ENCODE measurements around the gene TMEM132D.

TMEM132D gene

GRCh38 chr12:129440278-129440677, 463.5 kb downstream of the TMEM132D start:
- DNase-seq (ENCODE audit: low spot score), result no peak

- DNase-seq (ENCODE audit: low spot score), result no peak
These were observed 469.0 kb downstream of the TMEM132D start for GRCh38 chr12:129434790-129435189.

DNA sequence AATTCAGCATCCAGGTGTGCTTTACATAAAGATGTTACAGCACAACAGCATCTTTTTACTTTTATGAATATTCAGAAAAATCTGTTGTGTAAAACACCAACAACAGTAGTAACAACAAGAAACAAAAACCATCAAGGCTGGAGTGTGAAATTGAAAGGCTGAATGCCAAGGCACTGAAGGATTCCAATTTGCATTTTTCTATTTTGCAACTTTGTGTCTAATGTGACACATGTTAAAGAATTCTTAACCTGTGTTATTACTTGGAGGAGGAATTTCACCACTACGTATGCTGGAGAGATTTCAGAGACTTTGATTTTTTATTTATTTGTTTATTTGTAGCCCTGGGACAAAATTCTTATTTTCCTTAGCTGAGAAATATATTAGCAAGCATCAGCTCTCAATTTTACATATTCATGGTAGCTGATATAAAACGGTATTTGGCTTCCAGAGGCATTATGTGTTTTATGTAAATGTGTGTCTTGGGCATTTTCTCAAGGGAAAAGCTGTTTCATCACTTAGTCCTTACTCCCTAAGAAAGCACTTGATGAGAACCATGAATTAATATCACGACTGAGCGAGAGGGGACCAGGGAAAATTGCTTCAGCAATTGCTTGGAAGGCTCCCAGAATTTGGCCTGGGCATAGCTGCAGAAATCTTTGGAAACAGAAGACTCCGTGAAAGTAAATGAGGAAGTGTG, 475.4 kb downstream of the TMEM132D start:
- no peak for DNase-seq (ENCODE audit: low spot score)

- DNase-seq (ENCODE audit: low spot score), result no peak
These were observed 480.7 kb downstream of the TMEM132D start for GRCh38 chr12:129423041-129423580.

DNA sequence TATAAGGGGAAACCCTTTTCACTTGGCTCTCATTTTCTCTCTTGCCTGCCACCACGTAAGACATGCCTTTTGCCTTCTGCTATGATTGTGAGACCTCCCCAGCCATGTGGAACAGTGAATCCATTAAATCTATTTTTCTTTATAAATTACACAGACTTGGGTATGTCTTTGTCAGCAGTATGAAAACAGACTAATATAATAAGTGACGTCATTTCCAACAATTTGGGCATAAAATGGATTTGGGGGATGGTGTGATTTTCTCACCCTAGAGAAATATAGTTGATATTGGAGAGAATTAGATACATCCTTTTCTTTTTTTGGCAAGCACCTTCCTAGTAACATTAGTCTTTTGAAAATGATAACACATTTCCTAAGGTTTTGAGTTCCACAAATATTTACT, 490.5 kb downstream of the TMEM132D start:
- no peak for DNase-seq (ENCODE audit: low spot score)

- DNase-seq (ENCODE audit: low spot score), result no peak
These were observed 494.5 kb downstream of the TMEM132D start for GRCh38 chr12:129409281-129409680.

GRCh38 chr12:129404556-129404955, 499.3 kb downstream of the TMEM132D start:
- DNase-seq (ENCODE audit: low spot score), result no peak

- DNase-seq (ENCODE audit: low spot score), result no peak
These were observed 502.3 kb downstream of the TMEM132D start for GRCh38 chr12:129401572-129401971.

GRCh38 chr12:129394177-129394825, 509.5 kb downstream of the TMEM132D start:
- no peak for DNase-seq (ENCODE audit: low spot score)

GRCh38 chr12:129393357-129393937, 510.4 kb downstream of the TMEM132D start:
- no peak for DNase-seq (ENCODE audit: low spot score)

- no peak for DNase-seq (ENCODE audit: low spot score)
These were observed 518.2 kb downstream of the TMEM132D start for GRCh38 chr12:129385637-129385990.

DNA sequence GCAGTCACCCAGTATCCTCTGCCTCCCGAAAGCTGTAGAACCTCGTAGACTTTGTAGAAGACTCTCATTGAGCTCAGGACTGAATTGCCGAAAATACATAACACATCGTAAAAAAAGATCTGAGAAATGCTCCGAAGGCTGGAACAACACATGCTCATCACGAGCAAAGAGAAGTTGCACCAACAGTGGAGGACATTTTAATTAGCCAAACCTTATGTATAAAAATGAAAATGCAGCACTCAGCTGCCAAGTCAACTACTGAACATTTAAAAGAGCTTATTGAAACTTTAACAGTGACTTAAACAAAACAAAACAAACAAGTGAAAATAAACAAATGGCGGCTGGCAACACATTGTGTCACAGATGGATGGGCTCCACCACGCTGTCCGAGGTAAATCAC, 519.9 kb downstream of the TMEM132D start:
- no peak for DNase-seq (ENCODE audit: low spot score)

GRCh38 chr12:129381715-129382114, 522.1 kb downstream of the TMEM132D start:
- DNase-seq (ENCODE audit: low spot score), result no peak

- no peak for DNase-seq (ENCODE audit: low spot score)
These were observed 524.6 kb downstream of the TMEM132D start for GRCh38 chr12:129379076-129379804.

GRCh38 chr12:129378496-129378895, 525.3 kb downstream of the TMEM132D start:
- no peak for DNase-seq (ENCODE audit: low spot score)

DNA sequence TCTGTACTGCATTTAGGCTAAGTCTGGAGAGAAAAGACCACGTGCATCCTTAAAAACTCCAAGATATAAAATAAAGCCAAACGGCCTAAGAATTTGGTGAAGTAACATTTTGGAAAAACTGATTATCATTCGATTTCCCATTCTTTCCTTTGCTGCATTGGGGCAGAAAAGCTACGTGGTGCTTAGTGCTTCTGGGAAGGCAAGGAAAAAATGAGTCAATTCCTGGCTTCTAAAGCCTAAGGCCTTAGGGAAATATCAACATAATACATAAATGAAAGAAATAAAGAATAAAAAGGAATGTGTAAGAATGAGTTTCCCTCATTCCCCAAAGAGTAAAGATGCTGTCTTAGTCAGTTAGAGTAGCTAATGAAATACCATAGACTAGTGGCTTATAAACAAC, 530.1 kb downstream of the TMEM132D start:
- DNase-seq (ENCODE audit: low spot score), result no peak

GRCh38 chr12:129372876-129373275, 530.9 kb downstream of the TMEM132D start:
- DNase-seq (ENCODE audit: low spot score), result no peak

DNA sequence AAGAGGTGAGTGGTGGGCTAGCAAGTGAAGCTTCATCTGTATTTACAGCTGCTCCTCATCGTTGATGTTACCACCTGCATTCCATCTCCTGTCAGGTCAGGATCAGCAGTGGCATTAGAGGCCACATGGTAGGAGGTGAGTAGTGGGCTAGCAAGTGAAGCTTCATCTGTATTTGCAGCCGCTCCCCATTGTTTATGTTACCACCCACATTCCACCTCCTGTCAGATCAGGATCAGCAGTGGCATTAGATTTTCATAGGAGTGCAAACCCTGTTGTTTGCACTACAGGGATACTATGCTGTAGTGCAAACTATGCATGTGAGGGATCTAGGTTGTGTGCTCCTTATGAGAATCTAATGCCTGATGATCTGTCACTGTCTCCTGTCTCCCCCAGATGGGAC, 531.5 kb downstream of the TMEM132D start:
- DNase-seq (ENCODE audit: low spot score), result no peak

DNA sequence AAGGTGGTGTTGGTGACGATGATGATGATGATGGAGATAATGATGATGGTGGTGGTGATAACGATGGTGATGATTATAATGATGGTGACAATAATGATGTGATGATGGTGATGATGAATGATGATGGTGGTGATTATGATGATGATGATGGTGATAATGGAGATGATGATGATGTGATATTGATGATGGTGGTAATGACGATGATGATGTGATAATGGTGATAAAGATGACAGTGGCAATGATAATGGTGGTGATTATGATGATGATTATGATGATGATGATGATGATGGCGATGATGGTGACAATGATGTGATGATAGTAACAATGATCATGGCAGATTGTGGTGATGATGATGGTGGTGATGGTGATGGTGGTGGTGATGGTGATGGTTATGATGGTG, 532.6 kb downstream of the TMEM132D start:
- no peak for DNase-seq (ENCODE audit: low spot score)

- DNase-seq (ENCODE audit: low spot score), result no peak
These were observed 537.2 kb downstream of the TMEM132D start for GRCh38 chr12:129366656-129367055.

GRCh38 chr12:129363041-129363440, 540.8 kb downstream of the TMEM132D start:
- no peak for DNase-seq (ENCODE audit: low spot score)

GRCh38 chr12:129357233-129357632, 546.6 kb downstream of the TMEM132D start:
- DNase-seq (ENCODE audit: low spot score), result no peak

GRCh38 chr12:129351481-129351880, 552.3 kb downstream of the TMEM132D start:
- DNase-seq (ENCODE audit: low spot score), result no peak
